Nephron (organoid): ENCODE results near the gene FA2H.
A peak's percentile ranks its signal among the peaks of the same experiment; 100 is the strongest.

Experiments used
- H3K27ac Mint-ChIP-seq, 3 experiments: 2 replicates each; pipeline ENCODE4 v1.8.0; 2020; ENCODE audit warnings: mixed read lengths in 3 of 3, mild to moderate bottlenecking in 2 of 3, moderate library complexity in 1 of 3
- H3K27me3 Mint-ChIP-seq: 2 replicates; pipeline ENCODE4 v1.8.0; 2021; ENCODE audit warnings: low read depth, mild to moderate bottlenecking, moderate library complexity, mixed read lengths
- H3K36me3 Mint-ChIP-seq: 2 replicates; pipeline ENCODE4 v1.8.0; 2020; ENCODE audit warnings: low read depth, mixed read lengths
- H3K4me1 Mint-ChIP-seq: 2 replicates; pipeline ENCODE4 v1.8.0; 2020; ENCODE audit warnings: mixed read lengths
- H3K4me3 Mint-ChIP-seq, 3 experiments: 2 replicates each; pipeline ENCODE4 v1.8.0; 2020; ENCODE audit warnings: mild to moderate bottlenecking in 3 of 3, mixed read lengths in 3 of 3, moderate library complexity in 2 of 3
- H3K9me3 Mint-ChIP-seq: 2 replicates; pipeline ENCODE4 v1.8.0; 2020; ENCODE audit warnings: mixed read lengths
- CTCF ChIP-seq, 3 experiments: fragments of 200-600 bp; sonication (generic); IDR thresholded peaks; one replicate each; pipeline ENCODE4 v1.5.0; 2021; ENCODE audit warnings: antibody characterized with exemption in 3 of 3; ENCODE audit not compliant: unreplicated experiment in 3 of 3

The FA2H gene

GRCh38 chr16:74788108-74788507 lies 13.5 kb upstream of the FA2H start:
- Mint-ChIP-seq H3K27me3 (peaks cover 7% of the 10 kb centered on the region), H3K27ac (no peak overlapping the region), H3K4me1 (no peaks in the 10 kb centered on the region), H3K36me3 (no peaks in the 10 kb centered on the region), H3K4me3 (no peak overlapping the region), H3K9me3 (peaks cover 7% of the 10 kb centered on the region)
- TF ChIP-seq CTCF (IDR thresholded peaks at IDR 0.05; ENCODE audit: unreplicated experiment in 3 of 3) = no peak

- Mint-ChIP-seq H3K4me3 (no peak overlapping the region), H3K9me3 (peaks cover 2% of the 10 kb centered on the region), H3K4me1 (no peaks in the 10 kb centered on the region), H3K36me3 (no peaks in the 10 kb centered on the region), H3K27ac (no peak overlapping the region), H3K27me3 (peaks cover 7% of the 10 kb centered on the region)
- TF ChIP-seq CTCF (IDR thresholded peaks at IDR 0.05; ENCODE audit: unreplicated experiment in 3 of 3) = no peak
Observed at GRCh38 chr16:74785031-74785430, 10.4 kb upstream of the FA2H start.

GRCh38 chr16:74778646-74779045 lies 4.0 kb upstream of the FA2H start:
- H3K9me3 Mint-ChIP-seq = no peaks in the 10 kb centered on the region

GRCh38 chr16:74776926-74777325 lies 2.3 kb upstream of the FA2H start:
- Mint-ChIP-seq H3K4me1 (peaks cover 6% of the 10 kb centered on the region), H3K27me3 (peaks cover 60% of the 10 kb centered on the region), H3K4me3 (no peak overlapping the region), H3K36me3 (no peaks in the 10 kb centered on the region), H3K9me3 (no peaks in the 10 kb centered on the region), H3K27ac (no peak overlapping the region)
- TF ChIP-seq CTCF (IDR thresholded peaks at IDR 0.05; ENCODE audit: unreplicated experiment in 3 of 3) = no peak

More at GRCh38 chr16:74778646-74779045, 4.0 kb upstream of the FA2H start:
- no peaks in the 10 kb centered on the region for H3K36me3 Mint-ChIP-seq
- no peak for TF ChIP-seq CTCF (IDR thresholded peaks at IDR 0.05; ENCODE audit: unreplicated experiment in 3 of 3)
- H3K4me3 Mint-ChIP-seq = no peak overlapping the region
- H3K27me3 Mint-ChIP-seq = peaks cover 43% of the 10 kb centered on the region
- H3K27ac Mint-ChIP-seq = no peak overlapping the region
- H3K4me1 Mint-ChIP-seq = peaks cover 6% of the 10 kb centered on the region

GRCh38 chr16:74775255-74775654 lies 635 bp upstream of the FA2H start:
- H3K4me3 Mint-ChIP-seq = peak overlapping the region; percentile 58 to 62 (median 60)
- no peak for TF ChIP-seq CTCF (IDR thresholded peaks at IDR 0.05; ENCODE audit: unreplicated experiment in 3 of 3)
- H3K9me3 Mint-ChIP-seq = no peaks in the 10 kb centered on the region
- peaks cover 6% of the 10 kb centered on the region for H3K4me1 Mint-ChIP-seq
- no peaks in the 10 kb centered on the region for H3K36me3 Mint-ChIP-seq
- H3K27me3 Mint-ChIP-seq = peaks cover 75% of the 10 kb centered on the region
- no peak overlapping the region for H3K27ac Mint-ChIP-seq

- H3K36me3 Mint-ChIP-seq = no peaks in the 10 kb centered on the region
- no peak for TF ChIP-seq CTCF (IDR thresholded peaks at IDR 0.05; ENCODE audit: unreplicated experiment in 3 of 3)
- H3K4me3 Mint-ChIP-seq = peak overlapping the region; percentile 63 to 85 (median 80)
- H3K9me3 Mint-ChIP-seq = no peaks in the 10 kb centered on the region
- H3K27ac Mint-ChIP-seq = no peak overlapping the region
- H3K27me3 Mint-ChIP-seq = peaks cover 72% of the 10 kb centered on the region
- H3K4me1 Mint-ChIP-seq = peaks cover 6% of the 10 kb centered on the region
Observed at GRCh38 chr16:74773446-74774222, 986 bp downstream of the FA2H start.
